KMS-11 (cell line): Measurements from ENCODE around the gene CYBC1.

Experiments used
- H2AFZ ChIP-seq: fragments of 200-600 bp; sonication (generic); 2 replicates; pipeline ENCODE4 v1.6.1; 2016; ENCODE audit warnings: antibody characterized with exemption, mixed run types, low read depth
- H3K27ac ChIP-seq: fragments of 200-600 bp; sonication (generic); 2 replicates; pipeline ENCODE4 v1.6.1; 2016; ENCODE audit warnings: mild to moderate bottlenecking, mixed run types
- H3K27me3 ChIP-seq: fragments of 200-600 bp; sonication (generic); 2 replicates; pipeline ENCODE4 v1.6.1; 2017; ENCODE audit warnings: mild to moderate bottlenecking, low read depth, mixed run types, moderate library complexity; ENCODE audit not compliant: insufficient read depth
- H3K36me3 ChIP-seq: fragments of 200-600 bp; sonication (generic); 2 replicates; pipeline ENCODE4 v1.6.1; 2017; ENCODE audit warnings: mild to moderate bottlenecking, mixed run types; ENCODE audit not compliant: insufficient read depth
- H3K4me1 ChIP-seq: fragments of 200-600 bp; sonication (generic); 2 replicates; pipeline ENCODE4 v1.6.1; 2016; ENCODE audit warnings: mild to moderate bottlenecking, low read depth, mixed run types; ENCODE audit not compliant: poor library complexity, severe bottlenecking
- H3K4me2 ChIP-seq: fragments of 200-600 bp; sonication (generic); 2 replicates; pipeline ENCODE4 v1.7.0; 2016; ENCODE audit warnings: mild to moderate bottlenecking, mixed run types
- H3K4me3 ChIP-seq: fragments of 200-600 bp; sonication (generic); IDR thresholded peaks from 2 replicates; pipeline ENCODE4 v1.6.1; 2017; ENCODE audit warnings: low read depth, low read length, mixed read lengths; ENCODE audit not compliant: insufficient read depth
- H3K79me2 ChIP-seq: fragments of 200-600 bp; sonication (generic); 2 replicates; pipeline ENCODE4 v1.6.1; 2016; ENCODE audit warnings: low read depth, mixed run types; ENCODE audit not compliant: insufficient read depth
- H3K9ac ChIP-seq: fragments of 200-600 bp; sonication (generic); 2 replicates; pipeline ENCODE4 v1.6.1; 2016; ENCODE audit warnings: mild to moderate bottlenecking, mixed run types
- H4K20me1 ChIP-seq: fragments of 200-600 bp; sonication (generic); 2 replicates; pipeline ENCODE4 v1.6.1; 2016; ENCODE audit warnings: mild to moderate bottlenecking, mixed run types; ENCODE audit not compliant: insufficient read depth
- CTCF ChIP-seq: fragments of 200-600 bp; sonication (generic); conservative IDR thresholded peaks from 2 replicates; pipeline ENCODE4 v1.6.1; 2017; ENCODE audit warnings: low read depth, mild to moderate bottlenecking, antibody characterized with exemption, low read length, moderate library complexity, mixed read lengths

The CYBC1 gene

GRCh38 chr17:82402865-82403264 lies 47.7 kb downstream of the CYBC1 start:
- Histone ChIP-seq H3K79me2 (no peaks in the 10 kb centered on the region), H3K36me3 (no peaks in the 10 kb centered on the region), H3K27me3 (no peaks in the 10 kb centered on the region), H3K4me2 (peak overlapping the region; percentile 84), H4K20me1 (no peaks in the 10 kb centered on the region), H3K4me1 (peaks cover 72% of the 10 kb centered on the region), H2AFZ (no peak overlapping the region), H3K4me3 (no peak overlapping the region), H3K9ac (peak overlapping the region; percentile 7; the same call in 1 of the 2 replicates), H3K27ac (peak overlapping the region; percentile 84)
- TF ChIP-seq CTCF = no peak

- Histone ChIP-seq H3K4me3 (no peak overlapping the region), H2AFZ (peak overlapping the region; percentile 45; the same call in 1 of the 2 replicates), H3K27ac (peak overlapping the region; percentile 84), H3K4me1 (peaks cover 69% of the 10 kb centered on the region), H3K79me2 (no peaks in the 10 kb centered on the region), H3K27me3 (no peaks in the 10 kb centered on the region), H3K9ac (peak overlapping the region; percentile 50; the same call in 1 of the 2 replicates), H4K20me1 (no peaks in the 10 kb centered on the region), H3K36me3 (no peaks in the 10 kb centered on the region), H3K4me2 (peak overlapping the region; percentile 84)
- no peak for TF ChIP-seq CTCF
Observed at GRCh38 chr17:82400830-82401229, 49.7 kb downstream of the CYBC1 start.

GRCh38 chr17:82400206-82400605 lies 50.3 kb downstream of the CYBC1 start:
- no peak overlapping the region for H2AFZ ChIP-seq
- H3K4me2 ChIP-seq = peak overlapping the region; percentile 84
- no peak overlapping the region for H3K4me3 ChIP-seq
- no peak for TF ChIP-seq CTCF
- peaks cover 63% of the 10 kb centered on the region for H3K4me1 ChIP-seq
- no peaks in the 10 kb centered on the region for H3K27me3 ChIP-seq
- no peaks in the 10 kb centered on the region for H3K79me2 ChIP-seq
- H3K36me3 ChIP-seq = no peaks in the 10 kb centered on the region
- H3K27ac ChIP-seq = peak overlapping the region; percentile 84
- H3K9ac ChIP-seq = no peak overlapping the region
- no peaks in the 10 kb centered on the region for H4K20me1 ChIP-seq

GRCh38 chr17:82399601-82400101 lies 50.9 kb downstream of the CYBC1 start:
- peak overlapping the region; percentile 84 for H3K4me2 ChIP-seq
- H4K20me1 ChIP-seq = no peaks in the 10 kb centered on the region
- no peak overlapping the region for H2AFZ ChIP-seq
- no peak for TF ChIP-seq CTCF
- no peak overlapping the region for H3K4me3 ChIP-seq
- no peaks in the 10 kb centered on the region for H3K36me3 ChIP-seq
- H3K9ac ChIP-seq = no peak overlapping the region
- H3K27me3 ChIP-seq = no peaks in the 10 kb centered on the region
- H3K27ac ChIP-seq = peak overlapping the region; percentile 84
- no peaks in the 10 kb centered on the region for H3K79me2 ChIP-seq
- H3K4me1 ChIP-seq = peaks cover 57% of the 10 kb centered on the region
